ENCODE measurements around the gene TLCD2. TPM values are rescaled to one million over a fixed set of nuclear protein-coding genes. Genes with fewer than 3 reads are reported as not detected.
"Not testable (repeated sequence)": the region's sequence is repeated elsewhere in the genome, so short reads cannot be mapped to it uniquely, and the experiment has no call there.

Gene TLCD2
- total and polyA plus RNA-seq, 4 donors, result 2.7 to 10.0 (median 6.5) TPM

- Histone ChIP-seq H3K36me3 (ENCODE audit: control insufficient read depth in 1 of 2, insufficient read depth in 2 of 2, low read length in 1 of 2) (peaks cover 0 to 4% of the 10 kb centered on the region in 2 donors), H3K9me3 (ENCODE audit: control insufficient read depth, low read length) (no peaks in the 10 kb centered on the region), H3K4me1 (ENCODE audit: control insufficient read depth in 1 of 2, insufficient read depth in 2 of 2, low read length in 2 of 2) (no peaks in the 10 kb centered on the region), H3K4me3 (ENCODE audit: low read length in 2 of 2) (peak overlapping the region; percentile 30 to 38), H3K27me3 (ENCODE audit: control insufficient read depth in 1 of 2, insufficient read depth in 2 of 2, low read length in 1 of 2) (no peaks in the 10 kb centered on the region), H3K27ac (ENCODE audit: low read depth in 1 of 2, low read length in 2 of 2) (no peak overlapping the region)
- DNase-seq, result no peak
- intact Hi-C loops (cut with DNase I), result no loop called here
- 8 to 9% methylated on average over 11 to 16 of the region's 16 CpGs for WGBS, 2 donors
- no peak for ATAC-seq (ENCODE audit: low FRiP score)
Measured at GRCh38 chr17:1709403-1709951, 700 bp downstream of the TLCD2 start.

- 90 to 95% methylated on average over 10 of the region's 10 CpGs for WGBS, 2 donors
- H3K27me3 ChIP-seq (ENCODE audit: control insufficient read depth in 1 of 2, insufficient read depth in 2 of 2, low read length in 1 of 2); H3K9me3 ChIP-seq (ENCODE audit: control insufficient read depth, low read length); DNase-seq; H3K4me1 ChIP-seq (ENCODE audit: control insufficient read depth in 1 of 2, insufficient read depth in 2 of 2, low read length in 2 of 2); intact Hi-C loops (cut with DNase I); ATAC-seq (ENCODE audit: low FRiP score); H3K36me3 ChIP-seq (ENCODE audit: control insufficient read depth in 1 of 2, insufficient read depth in 2 of 2, low read length in 1 of 2); H3K27ac ChIP-seq (ENCODE audit: low read depth in 1 of 2, low read length in 2 of 2); H3K4me3 ChIP-seq (ENCODE audit: low read length in 2 of 2): not testable (repeated sequence)
Measured at GRCh38 chr17:1708791-1709346, 1.3 kb downstream of the TLCD2 start.

GRCh38 chr17:1707107-1707506 lies 3.1 kb downstream of the TLCD2 start:
- no peaks in the 10 kb centered on the region for H3K27me3 ChIP-seq (ENCODE audit: control insufficient read depth in 1 of 2, insufficient read depth in 2 of 2, low read length in 1 of 2)
- intact Hi-C loops (cut with DNase I), result no loop called here
- peaks cover 0 to under 1% of the 10 kb centered on the region in 2 donors for H3K36me3 ChIP-seq (ENCODE audit: control insufficient read depth in 1 of 2, insufficient read depth in 2 of 2, low read length in 1 of 2)
- H3K27ac ChIP-seq (ENCODE audit: low read depth in 1 of 2, low read length in 2 of 2), result no peak overlapping the region
- DNase-seq (no peak), ATAC-seq (ENCODE audit: low FRiP score) (no peak)
- H3K4me1 ChIP-seq (ENCODE audit: control insufficient read depth in 1 of 2, insufficient read depth in 2 of 2, low read length in 2 of 2), result no peaks in the 10 kb centered on the region
- H3K4me3 ChIP-seq (ENCODE audit: low read length in 2 of 2), result no peak overlapping the region
- H3K9me3 ChIP-seq (ENCODE audit: control insufficient read depth, low read length), result no peaks in the 10 kb centered on the region
- 83 to 91% methylated on average over 5 of the region's 5 CpGs for WGBS, 2 donors

- Histone ChIP-seq H3K9me3 (ENCODE audit: control insufficient read depth, low read length) (no peaks in the 10 kb centered on the region), H3K36me3 (ENCODE audit: control insufficient read depth in 1 of 2, insufficient read depth in 2 of 2, low read length in 1 of 2) (no peaks in the 10 kb centered on the region), H3K27me3 (ENCODE audit: control insufficient read depth in 1 of 2, insufficient read depth in 2 of 2, low read length in 1 of 2) (no peaks in the 10 kb centered on the region), H3K4me1 (ENCODE audit: control insufficient read depth in 1 of 2, insufficient read depth in 2 of 2, low read length in 2 of 2) (no peaks in the 10 kb centered on the region), H3K27ac (ENCODE audit: low read depth in 1 of 2, low read length in 2 of 2) (no peak overlapping the region), H3K4me3 (ENCODE audit: low read length in 2 of 2) (no peak overlapping the region)
- intact Hi-C loops (cut with DNase I), result loop anchor here in 1 of 2 donors (2.0 kb wide), 1 partner anchor 42 kb away; no protein-coding TSS in a partner anchor
- ATAC-seq (ENCODE audit: low FRiP score), result no peak
- no peak for DNase-seq
- WGBS, 2 donors, result 88 to 92% methylated on average over 7 of the region's 7 CpGs
Measured at GRCh38 chr17:1705004-1705403, 5.2 kb downstream of the TLCD2 start.

- ATAC-seq (ENCODE audit: low FRiP score), result no peak
Measured at GRCh38 chr17:1703063-1703462, 7.1 kb downstream of the TLCD2 start.

GRCh38 chr17:1699891-1700290 lies 10.3 kb downstream of the TLCD2 start:
- DNase-seq; H3K27ac ChIP-seq (ENCODE audit: low read depth in 1 of 2, low read length in 2 of 2); H3K4me1 ChIP-seq (ENCODE audit: control insufficient read depth in 1 of 2, insufficient read depth in 2 of 2, low read length in 2 of 2); H3K36me3 ChIP-seq (ENCODE audit: control insufficient read depth in 1 of 2, insufficient read depth in 2 of 2, low read length in 1 of 2); H3K4me3 ChIP-seq (ENCODE audit: low read length in 2 of 2); H3K27me3 ChIP-seq (ENCODE audit: control insufficient read depth in 1 of 2, insufficient read depth in 2 of 2, low read length in 1 of 2); ATAC-seq (ENCODE audit: low FRiP score); H3K9me3 ChIP-seq (ENCODE audit: control insufficient read depth, low read length); intact Hi-C loops (cut with DNase I): not testable (repeated sequence)
- WGBS, 2 donors, result 91% methylated on average over 5 of the region's 5 CpGs

More at GRCh38 chr17:1703063-1703462, 7.1 kb downstream of the TLCD2 start:
- Histone ChIP-seq H3K36me3 (ENCODE audit: control insufficient read depth in 1 of 2, insufficient read depth in 2 of 2, low read length in 1 of 2) (no peaks in the 10 kb centered on the region), H3K9me3 (ENCODE audit: control insufficient read depth, low read length) (no peaks in the 10 kb centered on the region), H3K27ac (ENCODE audit: low read depth in 1 of 2, low read length in 2 of 2) (no peak overlapping the region), H3K4me1 (ENCODE audit: control insufficient read depth in 1 of 2, insufficient read depth in 2 of 2, low read length in 2 of 2) (no peaks in the 10 kb centered on the region), H3K4me3 (ENCODE audit: low read length in 2 of 2) (no peak overlapping the region), H3K27me3 (ENCODE audit: control insufficient read depth in 1 of 2, insufficient read depth in 2 of 2, low read length in 1 of 2) (no peaks in the 10 kb centered on the region)
- no peak for DNase-seq
- WGBS, 2 donors, result 59 to 61% methylated on average over 4 of the region's 4 CpGs
- intact Hi-C loops (cut with DNase I), result no loop called here

GRCh38 chr17:1697681-1698080 lies 12.5 kb downstream of the TLCD2 start:
- no peak for ATAC-seq (ENCODE audit: low FRiP score)
- Histone ChIP-seq H3K4me3 (ENCODE audit: low read length in 2 of 2) (no peak overlapping the region), H3K36me3 (ENCODE audit: control insufficient read depth in 1 of 2, insufficient read depth in 2 of 2, low read length in 1 of 2) (no peaks in the 10 kb centered on the region), H3K27ac (ENCODE audit: low read depth in 1 of 2, low read length in 2 of 2) (peak overlapping the region in 1 of 2 donors; percentile 29), H3K27me3 (ENCODE audit: control insufficient read depth in 1 of 2, insufficient read depth in 2 of 2, low read length in 1 of 2) (no peaks in the 10 kb centered on the region), H3K9me3 (ENCODE audit: control insufficient read depth, low read length) (no peaks in the 10 kb centered on the region), H3K4me1 (ENCODE audit: control insufficient read depth in 1 of 2, insufficient read depth in 2 of 2, low read length in 2 of 2) (no peaks in the 10 kb centered on the region)
- 5 to 12% methylated on average over 5 of the region's 5 CpGs for WGBS, 2 donors
- no peak for DNase-seq
- intact Hi-C loops (cut with DNase I), result no loop called here

- Histone ChIP-seq H3K4me1 (ENCODE audit: control insufficient read depth in 1 of 2, insufficient read depth in 2 of 2, low read length in 2 of 2) (no peaks in the 10 kb centered on the region), H3K27me3 (ENCODE audit: control insufficient read depth in 1 of 2, insufficient read depth in 2 of 2, low read length in 1 of 2) (no peaks in the 10 kb centered on the region), H3K36me3 (ENCODE audit: control insufficient read depth in 1 of 2, insufficient read depth in 2 of 2, low read length in 1 of 2) (no peaks in the 10 kb centered on the region), H3K4me3 (ENCODE audit: low read length in 2 of 2) (no peak overlapping the region), H3K9me3 (ENCODE audit: control insufficient read depth, low read length) (no peaks in the 10 kb centered on the region), H3K27ac (ENCODE audit: low read depth in 1 of 2, low read length in 2 of 2) (no peak overlapping the region)
- 92 to 94% methylated on average over 8 of the region's 8 CpGs for WGBS, 2 donors
- intact Hi-C loops (cut with DNase I), result no loop called here
- DNase-seq (no peak), ATAC-seq (ENCODE audit: low FRiP score) (no peak)
Measured at GRCh38 chr17:1695365-1695764, 14.8 kb downstream of the TLCD2 start.

- Histone ChIP-seq H3K9me3 (ENCODE audit: control insufficient read depth, low read length) (no peaks in the 10 kb centered on the region), H3K4me3 (ENCODE audit: low read length in 2 of 2) (no peak overlapping the region), H3K27me3 (ENCODE audit: control insufficient read depth in 1 of 2, insufficient read depth in 2 of 2, low read length in 1 of 2) (no peaks in the 10 kb centered on the region), H3K36me3 (ENCODE audit: control insufficient read depth in 1 of 2, insufficient read depth in 2 of 2, low read length in 1 of 2) (no peaks in the 10 kb centered on the region), H3K4me1 (ENCODE audit: control insufficient read depth in 1 of 2, insufficient read depth in 2 of 2, low read length in 2 of 2) (no peaks in the 10 kb centered on the region), H3K27ac (ENCODE audit: low read depth in 1 of 2, low read length in 2 of 2) (no peak overlapping the region)
- no peak for DNase-seq
- no peak for ATAC-seq (ENCODE audit: low FRiP score)
- WGBS, 2 donors, result 91 to 92% methylated on average over 7 of the region's 7 CpGs
- intact Hi-C loops (cut with DNase I), result no loop called here
Measured at GRCh38 chr17:1693339-1693738, 16.8 kb downstream of the TLCD2 start.

All from aorta (tissue), 5 donors.